Peyer's patch (tissue), 4 donors: ENCODE data around the gene PRKRIP1.

Experiments used
- CTCF ChIP-seq, 6 experiments: fragments of 450-650 bp in 4 of 6; fragments of 200-600 bp in 2 of 6; sonication (generic) in 1 of 6; IDR thresholded peaks; one replicate each; pipeline ENCODE4 v1.5.1; 2017 to 2019; ENCODE audit warnings: antibody characterized with exemption in 6 of 6, mild to moderate bottlenecking in 3 of 6, moderate library complexity in 1 of 6
- POLR2A ChIP-seq, 2 donors: fragments of 450-650 bp; IDR thresholded peaks; one replicate each; pipeline ENCODE4 v1.5.1; 2017; ENCODE audit warnings: antibody characterized with exemption in 2 of 2, mild to moderate bottlenecking in 2 of 2, moderate library complexity in 2 of 2

DNA sequence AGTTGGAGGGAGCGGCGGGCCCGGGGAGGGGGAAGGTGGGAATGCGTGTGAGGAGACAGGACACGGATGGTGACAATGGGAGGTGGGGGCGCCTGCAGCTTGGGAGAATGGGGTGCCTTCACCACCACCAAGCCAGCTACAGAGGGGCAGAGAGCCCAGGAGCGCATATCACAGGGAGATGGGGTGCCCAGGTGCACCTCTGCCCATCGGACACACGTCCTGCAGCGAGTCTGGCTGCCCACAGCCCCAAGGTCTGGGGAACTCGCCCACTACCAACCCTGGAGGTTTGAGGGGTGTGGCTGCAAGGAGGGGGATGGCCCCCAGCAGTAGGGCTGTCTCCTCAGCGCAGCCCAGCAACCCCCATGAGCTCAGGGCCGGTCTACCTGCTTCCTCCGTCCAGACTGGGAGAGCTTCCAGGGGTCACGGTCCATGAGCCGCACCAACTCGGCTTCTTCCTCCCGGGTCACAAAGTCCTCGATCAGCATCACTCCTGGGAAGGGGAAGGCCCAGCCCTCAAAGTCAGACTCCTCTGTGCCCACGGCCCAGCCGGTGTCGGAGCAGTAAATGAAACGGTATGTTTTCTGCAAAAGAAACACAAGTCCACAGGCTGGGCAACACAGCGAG lies 63.2 kb downstream of the PRKRIP1 start:
- TF ChIP-seq CTCF (IDR thresholded peaks at IDR 0.05) (no peak), POLR2A (IDR thresholded peaks at IDR 0.05) (no peak)
